RWPE1 (cell line): ENCODE measurements around the gene TNPO2.
"Not testable (repeated sequence)": the region's sequence is repeated elsewhere in the genome, so short reads cannot be mapped to it uniquely, and the experiment has no call there.

Experiments
- CTCF ChIA-PET: fragments of 350-600 bp; sonication (Branson Sonifier 250); formaldehyde crosslinking; extraction: SDS; loops from one replicate; lab custom pipeline; 2021; lab: Yijun Ruan, JAX
- POLR2A ChIA-PET: fragments of 400-600 bp; formaldehyde crosslinking; extraction: SDS; loops from one replicate; lab custom pipeline; 2020; ENCODE audit warnings: antibody characterized with exemption; ENCODE audit not compliant: low non-redundant PET; lab: Yijun Ruan, JAX
- DNase-seq: peaks from one replicate; pipeline ENCODE4 v3.0.0; 2012; ENCODE audit warnings: low spot score
- H3K27ac ChIP-seq: fragments of 450-650 bp; 2 replicates; pipeline ENCODE4 v1.5.1; 2017
- CTCF ChIP-seq: fragments of 450-650 bp; conservative IDR thresholded peaks from 2 replicates; pipeline ENCODE4 v1.5.1; 2017; ENCODE audit warnings: low read depth, mild to moderate bottlenecking

Gene TNPO2

DNA sequence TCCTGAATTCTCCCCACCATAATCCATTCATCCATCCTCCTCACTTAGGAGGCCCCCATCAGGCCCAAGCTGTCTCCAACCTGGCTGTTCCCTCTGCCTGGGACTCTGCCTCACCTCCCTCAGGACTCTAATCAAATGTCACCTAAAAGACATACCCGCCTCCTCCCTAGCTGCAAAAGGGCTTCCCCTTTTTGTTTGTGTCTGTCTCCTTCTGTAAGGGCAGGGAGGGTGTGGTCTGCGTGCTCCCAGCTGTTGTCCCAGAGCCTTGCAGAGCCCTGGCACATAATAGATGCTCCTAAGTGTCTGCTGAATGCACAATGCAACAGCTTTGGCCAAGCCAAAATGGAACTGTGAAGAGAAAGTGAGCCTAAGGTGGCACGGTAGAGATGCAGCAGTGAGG is 6.3 kb upstream of the TNPO2 start:
- CTCF ChIA-PET: interaction anchor here (1.0 kb wide), 1 partner anchor 9 kb away, joined by 3 read pairs; no protein-coding TSS in a partner anchor
- POLR2A ChIA-PET: no interaction called here

GRCh38 chr19:12727745-12728433 is 4.2 kb upstream of the TNPO2 start:
- CTCF ChIA-PET: no interaction called here
- peak overlapping the region; percentile 57 for H3K27ac ChIP-seq

More for the DNA sequence above, 6.3 kb upstream of the TNPO2 start:
- no peak for TF ChIP-seq CTCF
- DNase-seq: no peak
- H3K27ac ChIP-seq: peak overlapping the region; percentile 57

DNA sequence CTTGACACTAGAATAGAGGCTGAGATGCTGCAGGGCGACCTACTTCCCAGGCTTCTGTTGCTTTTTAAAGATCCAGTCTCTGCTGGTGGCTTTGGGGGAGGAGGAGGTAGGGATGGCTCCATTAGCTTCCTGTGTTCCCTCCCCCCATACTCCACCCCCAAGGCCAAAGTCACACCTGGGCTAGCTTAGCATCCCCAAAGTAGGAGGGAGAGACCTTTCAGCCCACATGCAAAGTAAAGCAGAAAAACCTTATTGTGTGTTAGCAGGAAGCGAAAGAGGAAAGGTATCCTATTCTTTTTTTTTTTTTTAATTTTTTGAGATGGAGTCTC is 3.2 kb upstream of the TNPO2 start:
- POLR2A ChIA-PET: interaction anchor here (0.7 kb wide), 1 partner anchor 13 kb away, joined by 3 read pairs; no protein-coding TSS in a partner anchor
- TF ChIP-seq CTCF: no peak
- CTCF ChIA-PET: no interaction called here
- H3K27ac ChIP-seq: peak overlapping the region; percentile 57
- DNase-seq: no peak

More at GRCh38 chr19:12727745-12728433, 4.2 kb upstream of the TNPO2 start:
- POLR2A ChIA-PET: no interaction called here
- DNase-seq: no peak
- no peak for TF ChIP-seq CTCF

GRCh38 chr19:12725612-12726011 is 1.9 kb upstream of the TNPO2 start:
- peak overlapping the region; percentile 29 for H3K27ac ChIP-seq
- ChIA-PET CTCF (interaction anchor here (0.9 kb wide), 1 partner anchor 8 kb away, joined by 3 read pairs; no protein-coding TSS in a partner anchor), POLR2A (interaction anchor here (0.7 kb wide), 2 partner anchors 26 to 296 kb away, joined by 5 to 6 read pairs; no protein-coding TSS in a partner anchor)
- not testable (repeated sequence) for DNase-seq

DNA sequence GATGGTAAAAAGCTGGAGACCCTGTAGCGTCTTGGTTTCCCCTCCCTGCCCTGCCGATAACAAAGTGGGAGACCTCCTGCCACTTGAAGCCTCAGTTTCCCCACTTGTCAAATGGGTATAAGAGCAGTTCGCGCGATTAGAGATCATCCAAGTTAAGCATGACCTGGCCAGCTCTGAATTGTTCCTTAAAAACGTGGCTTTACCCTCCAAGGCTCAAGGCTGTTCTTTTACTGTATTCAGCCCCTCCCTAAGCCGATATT is 421 bp downstream of the TNPO2 start:
- no peak for TF ChIP-seq CTCF
- DNase-seq: no peak
- H3K27ac ChIP-seq: peak overlapping the region; percentile 91
- CTCF ChIA-PET: interaction anchor here (0.6 kb wide), 2 partner anchors 11 to 35 kb away, joined by 3 read pairs; no protein-coding TSS in a partner anchor
- POLR2A ChIA-PET: interaction anchor here (1.5 kb wide), 1 partner anchor 11 kb away, joined by 8 read pairs; the partner anchor contains the start of gene TRIR

- peak overlapping the region; percentile 91 for H3K27ac ChIP-seq
- DNase-seq: peak; percentile 97
- no peak for TF ChIP-seq CTCF
- CTCF ChIA-PET: interaction anchor here (0.6 kb wide), 2 partner anchors 11 to 35 kb away, joined by 3 read pairs; no protein-coding TSS in a partner anchor
- POLR2A ChIA-PET: interaction anchor here (1.5 kb wide), 1 partner anchor 11 kb away, joined by 8 read pairs; the partner anchor contains the start of gene TRIR
These were observed 959 bp downstream of the TNPO2 start for GRCh38 chr19:12722566-12723380.
